HepG2 (cell line): Measurements from ENCODE around the gene ALDH4A1. TPM values are rescaled to one million over a fixed set of nuclear protein-coding genes. Genes with fewer than 3 reads are reported as not detected.

Experiments used
- CHD2 ChIP-seq: IDR thresholded peaks from 2 replicates; pipeline ENCODE4 v1.6.1; 2011; ENCODE audit warnings: low read depth, low read length, improper control_type of control experiment
- DR1 ChIP-seq: sonication (generic); formaldehyde crosslinking; IDR thresholded peaks from 2 replicates; pipeline ENCODE4 v1.8.0; 2021; ENCODE audit warnings: mild to moderate bottlenecking, missing genetic modification reagents, inconsistent platforms
- ETS1 ChIP-seq: sonication (generic); formaldehyde crosslinking; IDR thresholded peaks from 2 replicates; pipeline ENCODE4 v1.4.0; 2020; ENCODE audit warnings: missing genetic modification reagents
- ETV5 ChIP-seq: IDR thresholded peaks from 2 replicates; pipeline ENCODE4 v1.6.1; 2018; ENCODE audit warnings: missing biosample characterization, missing genetic modification reagents, inconsistent platforms, borderline replicate concordance
- HIVEP1 ChIP-seq: sonication (generic); formaldehyde crosslinking; IDR thresholded peaks from 2 replicates; pipeline ENCODE4 v1.4.0; 2020; ENCODE audit warnings: mild to moderate bottlenecking, missing genetic modification reagents
- MNT ChIP-seq: fragments of 450-650 bp; IDR thresholded peaks from 2 replicates; pipeline ENCODE4 v1.6.1; 2016
- PPARG ChIP-seq: conservative IDR thresholded peaks from 2 replicates; pipeline ENCODE4 v1.6.1; 2016; ENCODE audit warnings: missing biosample characterization, missing genetic modification reagents
- RARG ChIP-seq: sonication (generic); formaldehyde crosslinking; IDR thresholded peaks from 2 replicates; pipeline ENCODE4 v1.4.0; 2020; ENCODE audit warnings: low read depth, mild to moderate bottlenecking, missing genetic modification reagents
- RORA ChIP-seq: sonication (generic); formaldehyde crosslinking; IDR thresholded peaks from 2 replicates; pipeline ENCODE4 v1.5.0; 2020; ENCODE audit warnings: mild to moderate bottlenecking, missing genetic modification reagents, moderate library complexity
- SYNCRIP ChIP-seq: fragments of 200-400 bp; formaldehyde crosslinking; IDR thresholded peaks from 2 replicates; pipeline ENCODE4 v1.6.1; 2018; ENCODE audit warnings: mild to moderate bottlenecking, low read depth, low read length; ENCODE audit not compliant: insufficient read depth
- TBX2 ChIP-seq: sonication (generic); formaldehyde crosslinking; IDR thresholded peaks from 2 replicates; pipeline ENCODE4 v1.5.0; 2020; ENCODE audit warnings: missing genetic modification reagents, mild to moderate bottlenecking, borderline replicate concordance
- ZFP37 ChIP-seq: sonication (generic); formaldehyde crosslinking; IDR thresholded peaks from 2 replicates; pipeline ENCODE4 v1.4.0; 2020; ENCODE audit warnings: missing genetic modification reagents, borderline replicate concordance
- ZMYM4 ChIP-seq: sonication (generic); formaldehyde crosslinking; IDR thresholded peaks from 2 replicates; pipeline ENCODE4 v1.8.1; 2023; ENCODE audit warnings: mild to moderate bottlenecking, missing genetic modification reagents
- ZNF232 ChIP-seq: sonication (generic); formaldehyde crosslinking; IDR thresholded peaks from 2 replicates; pipeline ENCODE4 v1.4.0; 2020; ENCODE audit warnings: missing genetic modification reagents, borderline replicate concordance
- ZNF414 ChIP-seq: sonication (generic); formaldehyde crosslinking; IDR thresholded peaks from 2 replicates; pipeline ENCODE4 v1.5.0; 2020; ENCODE audit warnings: missing genetic modification reagents
- ZNF605 ChIP-seq: sonication (generic); formaldehyde crosslinking; IDR thresholded peaks from 2 replicates; pipeline ENCODE4 v1.8.0; 2022; ENCODE audit warnings: mild to moderate bottlenecking, missing genetic modification reagents
- polyA plus RNA-seq, 8 experiments: library from polyadenylated mRNA; depleted of rRNA in 3 of 8; stranded (reverse) in 7 of 8; unstranded in 1 of 8; fragments of >200 nt; fragmentation: Illumina TruSeq in 4 of 8; extraction: Trizol in 4 of 8; gene quantifications; 2 replicates each; pipeline versions ENCODE4 v1.2.1 to v1.2.3, GENCODE V29; 2011 to 2016; ENCODE audit warnings: low read depth in 4 of 8, missing spikeins in 1 of 8, mixed read lengths in 1 of 8; ENCODE audit not compliant: insufficient read depth in 1 of 8
- total RNA-seq, 5 experiments: library from RNA; depleted of rRNA; stranded (reverse); fragments of >200 nt; fragmentation: Illumina TruSeq; extraction: Trizol; gene quantifications; 2 replicates each; pipeline ENCODE4 v1.2.3, GENCODE V29; 2016; ENCODE audit warnings: low read depth in 1 of 5
- TF ChIP-seq, protein P1 (sequence below): sonication (generic); formaldehyde crosslinking; IDR thresholded peaks from 2 replicates; pipeline ENCODE4 v1.4.0; 2020; ENCODE audit warnings: missing genetic modification reagents
- TF ChIP-seq, protein P2 (sequence below): sonication (generic); formaldehyde crosslinking; conservative IDR thresholded peaks from 2 replicates; pipeline ENCODE4 v1.4.0; 2020; ENCODE audit warnings: missing genetic modification reagents
- TF ChIP-seq, protein P3 (sequence below): IDR thresholded peaks from 2 replicates; pipeline ENCODE4 v1.6.1; 2016
- TF ChIP-seq, protein P4 (sequence below): sonication (generic); formaldehyde crosslinking; IDR thresholded peaks from 2 replicates; pipeline ENCODE4 v1.5.1; 2020; ENCODE audit warnings: missing genetic modification reagents, mild to moderate bottlenecking, borderline replicate concordance

Gene ALDH4A1
- total and polyA plus RNA-seq, 2 of the 13 experiments (the other 11 are each of a cell fraction or from before 2014, with no cell fraction given), result 76.4 to 240 TPM

- TF ChIP-seq ZNF605 (CRISPR knock-in tag) (no peak), ETS1 (no peak), RARG (CRISPR knock-in tag) (0 out of 2 replicates have a peak, but pooled peaks have one; percentile 57), ZNF232 (CRISPR knock-in tag) (peak; percentile 63; the same call in 1 of the 2 replicates), ZNF414 (peak; percentile 54; the same call in 1 of the 2 replicates), ZFP37 (CRISPR knock-in tag) (0 out of 2 replicates have a peak, but pooled peaks have one; percentile 24), SYNCRIP (no peak), MNT (no peak), ZMYM4 (CRISPR knock-in tag) (0 out of 2 replicates have a peak, but pooled peaks have one; percentile 14), RORA (CRISPR knock-in tag) (no peak), PPARG (CRISPR knock-in tag) (peak; percentile 95), CHD2 (no peak), ETV5 (CRISPR knock-in tag) (peak; percentile 99), HIVEP1 (CRISPR knock-in tag) (peak; percentile 83), TBX2 (peak; percentile 90), DR1 (no peak)
- TF ChIP-seq, protein P1, sequence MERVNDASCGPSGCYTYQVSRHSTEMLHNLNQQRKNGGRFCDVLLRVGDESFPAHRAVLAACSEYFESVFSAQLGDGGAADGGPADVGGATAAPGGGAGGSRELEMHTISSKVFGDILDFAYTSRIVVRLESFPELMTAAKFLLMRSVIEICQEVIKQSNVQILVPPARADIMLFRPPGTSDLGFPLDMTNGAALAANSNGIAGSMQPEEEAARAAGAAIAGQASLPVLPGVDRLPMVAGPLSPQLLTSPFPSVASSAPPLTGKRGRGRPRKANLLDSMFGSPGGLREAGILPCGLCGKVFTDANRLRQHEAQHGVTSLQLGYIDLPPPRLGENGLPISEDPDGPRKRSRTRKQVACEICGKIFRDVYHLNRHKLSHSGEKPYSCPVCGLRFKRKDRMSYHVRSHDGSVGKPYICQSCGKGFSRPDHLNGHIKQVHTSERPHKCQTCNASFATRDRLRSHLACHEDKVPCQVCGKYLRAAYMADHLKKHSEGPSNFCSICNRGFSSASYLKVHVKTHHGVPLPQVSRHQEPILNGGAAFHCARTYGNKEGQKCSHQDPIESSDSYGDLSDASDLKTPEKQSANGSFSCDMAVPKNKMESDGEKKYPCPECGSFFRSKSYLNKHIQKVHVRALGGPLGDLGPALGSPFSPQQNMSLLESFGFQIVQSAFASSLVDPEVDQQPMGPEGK, result peak; percentile 92
- TF ChIP-seq, protein P2, sequence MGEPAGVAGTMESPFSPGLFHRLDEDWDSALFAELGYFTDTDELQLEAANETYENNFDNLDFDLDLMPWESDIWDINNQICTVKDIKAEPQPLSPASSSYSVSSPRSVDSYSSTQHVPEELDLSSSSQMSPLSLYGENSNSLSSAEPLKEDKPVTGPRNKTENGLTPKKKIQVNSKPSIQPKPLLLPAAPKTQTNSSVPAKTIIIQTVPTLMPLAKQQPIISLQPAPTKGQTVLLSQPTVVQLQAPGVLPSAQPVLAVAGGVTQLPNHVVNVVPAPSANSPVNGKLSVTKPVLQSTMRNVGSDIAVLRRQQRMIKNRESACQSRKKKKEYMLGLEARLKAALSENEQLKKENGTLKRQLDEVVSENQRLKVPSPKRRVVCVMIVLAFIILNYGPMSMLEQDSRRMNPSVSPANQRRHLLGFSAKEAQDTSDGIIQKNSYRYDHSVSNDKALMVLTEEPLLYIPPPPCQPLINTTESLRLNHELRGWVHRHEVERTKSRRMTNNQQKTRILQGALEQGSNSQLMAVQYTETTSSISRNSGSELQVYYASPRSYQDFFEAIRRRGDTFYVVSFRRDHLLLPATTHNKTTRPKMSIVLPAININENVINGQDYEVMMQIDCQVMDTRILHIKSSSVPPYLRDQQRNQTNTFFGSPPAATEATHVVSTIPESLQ (CRISPR knock-in tag), result no peak
- TF ChIP-seq, protein P3, sequence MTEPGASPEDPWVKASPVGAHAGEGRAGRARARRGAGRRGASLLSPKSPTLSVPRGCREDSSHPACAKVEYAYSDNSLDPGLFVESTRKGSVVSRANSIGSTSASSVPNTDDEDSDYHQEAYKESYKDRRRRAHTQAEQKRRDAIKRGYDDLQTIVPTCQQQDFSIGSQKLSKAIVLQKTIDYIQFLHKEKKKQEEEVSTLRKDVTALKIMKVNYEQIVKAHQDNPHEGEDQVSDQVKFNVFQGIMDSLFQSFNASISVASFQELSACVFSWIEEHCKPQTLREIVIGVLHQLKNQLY (CRISPR knock-in tag), result peak; percentile 87; the same call in 1 of the 2 replicates
- TF ChIP-seq, protein P4, sequence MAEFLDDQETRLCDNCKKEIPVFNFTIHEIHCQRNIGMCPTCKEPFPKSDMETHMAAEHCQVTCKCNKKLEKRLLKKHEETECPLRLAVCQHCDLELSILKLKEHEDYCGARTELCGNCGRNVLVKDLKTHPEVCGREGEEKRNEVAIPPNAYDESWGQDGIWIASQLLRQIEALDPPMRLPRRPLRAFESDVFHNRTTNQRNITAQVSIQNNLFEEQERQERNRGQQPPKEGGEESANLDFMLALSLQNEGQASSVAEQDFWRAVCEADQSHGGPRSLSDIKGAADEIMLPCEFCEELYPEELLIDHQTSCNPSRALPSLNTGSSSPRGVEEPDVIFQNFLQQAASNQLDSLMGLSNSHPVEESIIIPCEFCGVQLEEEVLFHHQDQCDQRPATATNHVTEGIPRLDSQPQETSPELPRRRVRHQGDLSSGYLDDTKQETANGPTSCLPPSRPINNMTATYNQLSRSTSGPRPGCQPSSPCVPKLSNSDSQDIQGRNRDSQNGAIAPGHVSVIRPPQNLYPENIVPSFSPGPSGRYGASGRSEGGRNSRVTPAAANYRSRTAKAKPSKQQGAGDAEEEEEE (CRISPR knock-in tag), result no peak; the same call in 1 of the 2 replicates
These were observed 2.0 kb downstream of the ALDH4A1 start (continued) for GRCh38 chr1:18900303-18900841.
